Hepatic stellate cell (primary cell): ENCODE data around the gene DMRT1.
"Not testable (repeated sequence)": the region's sequence is repeated elsewhere in the genome, so short reads cannot be mapped to it uniquely, and the experiment has no call there.

Experiments used
- DNase-seq: peaks from one replicate; pipeline ENCODE4 v3.0.0; 2011; ENCODE audit warnings: low spot score

The DMRT1 gene

GRCh38 chr9:860706-861105, 19.2 kb downstream of the DMRT1 start:
- DNase-seq: no peak

DNA sequence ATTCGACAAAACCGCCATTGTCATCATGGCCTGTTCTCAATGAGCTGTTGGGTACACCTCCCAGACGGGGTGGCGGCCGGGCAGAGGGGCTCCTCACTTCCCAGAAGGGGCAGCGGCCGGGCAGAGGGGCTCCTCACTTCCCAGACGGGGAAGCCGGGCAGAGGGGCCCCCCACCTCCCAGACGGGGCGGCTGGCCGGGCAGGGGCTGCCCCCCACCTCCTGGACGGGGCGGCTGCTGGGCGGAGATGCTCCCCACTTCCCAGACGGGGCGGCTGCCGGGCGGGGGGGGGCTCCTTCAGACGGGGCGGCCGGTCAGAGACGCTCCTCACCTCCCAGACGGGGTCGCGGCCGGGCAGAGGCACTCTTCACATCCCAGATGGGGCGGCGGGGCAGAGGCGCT, 20.0 kb downstream of the DMRT1 start:
- DNase-seq: not testable (repeated sequence)

DNA sequence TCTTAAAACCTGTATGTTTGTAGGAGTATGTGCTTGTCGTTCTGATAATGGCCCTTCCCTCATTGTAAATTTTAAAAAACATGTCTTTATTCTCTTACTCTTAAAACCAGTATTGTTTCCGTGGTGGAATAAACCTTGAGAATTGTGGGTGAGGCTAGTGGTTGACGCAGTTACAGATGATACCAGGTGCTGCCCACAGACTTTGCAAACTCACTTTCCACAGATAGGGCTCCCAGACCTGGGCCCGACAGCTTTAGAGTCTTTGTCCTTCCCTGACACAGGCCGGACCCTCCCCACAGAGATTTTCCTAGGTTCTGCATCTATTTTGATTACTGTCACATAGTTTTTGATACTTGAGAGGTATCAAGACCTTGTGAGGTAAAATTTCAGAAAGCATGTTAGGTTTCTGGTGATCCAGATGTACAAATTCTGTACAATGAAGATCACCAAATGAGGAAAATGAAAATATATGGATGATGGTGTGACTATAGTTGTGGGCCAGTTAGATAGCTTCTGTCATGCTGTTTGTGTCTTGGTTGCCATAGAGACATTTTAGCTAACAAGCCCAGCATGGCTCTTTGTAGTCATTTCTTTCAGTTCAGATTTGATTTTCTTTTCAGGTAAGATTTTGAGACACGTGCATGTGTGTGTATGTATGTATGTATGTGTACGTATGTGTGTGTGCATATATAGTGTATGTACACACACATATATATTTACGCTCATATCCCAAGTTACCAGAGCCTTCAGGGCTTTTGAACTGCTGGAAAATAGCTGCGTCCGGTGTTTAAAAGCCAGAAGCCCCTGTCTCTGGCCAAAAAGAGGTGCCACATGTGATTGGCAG, 33.8 kb downstream of the DMRT1 start:
- DNase-seq: no peak

DNA sequence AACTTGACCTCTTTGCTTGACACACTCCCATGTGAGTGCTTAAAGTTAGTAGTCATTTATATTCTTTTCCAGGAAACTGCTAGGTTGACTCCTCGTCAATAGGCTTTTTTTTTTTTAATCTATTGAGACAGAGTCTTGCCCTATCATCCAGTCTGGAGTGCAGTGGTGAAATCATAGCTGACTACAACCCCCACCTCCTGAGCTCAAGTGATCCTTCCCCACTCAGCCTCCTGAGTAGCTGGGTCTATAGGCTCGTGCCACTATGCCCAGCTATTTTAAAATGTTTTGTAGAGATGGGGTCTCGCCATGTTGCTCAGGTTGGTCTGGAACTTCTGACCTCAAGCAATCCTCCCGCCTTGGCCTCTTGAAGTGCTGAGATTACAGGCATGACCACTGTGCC, 34.9 kb downstream of the DMRT1 start:
- no peak for DNase-seq

DNA sequence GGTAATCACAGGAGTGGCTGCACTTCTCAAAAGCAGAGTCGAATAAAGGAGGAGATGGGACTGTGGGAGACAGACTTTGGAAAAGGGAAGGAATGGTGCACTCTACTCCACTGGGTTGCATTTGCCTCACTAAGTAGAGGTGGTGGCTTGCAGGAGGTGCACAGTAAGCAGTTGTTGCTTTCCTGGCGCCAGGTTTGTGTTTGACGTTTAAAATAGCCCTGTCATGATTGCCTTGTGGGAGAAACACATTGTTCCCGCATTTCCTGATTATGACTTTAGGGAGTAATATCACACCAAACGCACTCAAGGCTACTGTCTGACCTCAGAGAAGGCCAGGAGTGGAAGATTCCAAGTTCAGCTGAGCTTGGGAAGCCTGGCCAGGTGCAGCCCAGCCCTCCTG, 36.7 kb downstream of the DMRT1 start:
- no peak for DNase-seq

DNA sequence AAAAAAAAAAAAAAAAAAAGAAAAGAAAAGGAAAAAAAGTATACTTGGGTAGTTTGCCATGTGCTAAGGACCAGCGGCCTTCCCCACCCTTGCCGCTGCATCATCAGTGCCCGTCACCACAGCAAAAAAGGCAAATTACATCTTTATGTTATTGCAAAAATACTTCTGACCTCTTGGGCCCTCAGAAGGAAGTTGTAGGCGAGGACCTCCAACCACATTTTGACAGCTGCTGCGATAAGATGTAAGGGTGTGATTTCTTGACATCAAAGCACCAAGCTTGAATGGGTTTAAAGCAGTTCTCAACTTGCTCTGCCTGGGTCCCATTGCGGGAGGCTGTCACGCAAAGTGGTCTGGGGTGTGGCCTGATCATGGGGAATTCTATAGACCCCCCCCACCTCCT, 39.2 kb downstream of the DMRT1 start:
- DNase-seq: no peak

- DNase-seq: no peak
These were observed 41.0 kb downstream of the DMRT1 start for GRCh38 chr9:882416-882924.

GRCh38 chr9:883011-883410, 41.5 kb downstream of the DMRT1 start:
- DNase-seq: no peak

DNA sequence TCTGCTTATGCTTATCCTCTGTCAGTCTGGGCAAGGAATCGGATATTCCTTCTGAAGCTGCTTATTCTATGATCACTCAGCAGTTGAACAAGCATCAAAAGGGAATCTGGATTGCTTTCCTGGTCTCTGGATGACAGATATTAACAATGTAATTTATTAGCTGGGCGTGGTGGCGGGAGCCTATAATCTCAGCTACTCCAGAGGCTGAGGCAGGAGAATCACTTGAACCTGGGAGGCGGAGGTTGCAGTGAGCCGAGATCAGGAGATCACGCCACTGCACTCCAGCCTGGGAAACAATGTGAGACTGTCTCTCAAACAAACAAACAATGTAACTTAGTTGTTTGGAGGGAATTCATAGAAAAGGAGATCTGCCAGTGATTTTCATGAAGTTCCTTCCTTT, 45.4 kb downstream of the DMRT1 start:
- DNase-seq: no peak

DNA sequence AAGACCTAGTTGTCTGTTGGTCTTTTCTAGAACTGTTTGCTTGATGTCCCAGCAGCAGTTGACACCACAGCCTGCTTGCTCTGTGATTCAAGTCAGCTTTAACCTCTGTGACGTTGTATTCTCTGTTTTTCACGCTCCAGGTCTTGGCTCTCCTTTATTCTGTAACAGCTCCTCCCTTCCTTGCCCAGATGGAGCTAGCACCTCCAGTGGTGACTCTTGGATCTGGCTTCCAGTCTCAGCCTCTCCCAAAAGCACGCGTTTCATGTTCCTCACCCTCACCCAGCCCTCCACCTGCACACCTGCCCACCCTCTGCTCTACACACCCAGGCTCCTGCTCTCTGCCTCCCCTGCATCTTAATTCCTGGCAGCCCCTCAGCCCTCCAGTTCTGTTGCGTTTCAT, 50.6 kb downstream of the DMRT1 start:
- DNase-seq: no peak

GRCh38 chr9:893115-893514, 51.6 kb downstream of the DMRT1 start:
- DNase-seq: no peak

- DNase-seq: peak; percentile 35
These were observed 52.4 kb downstream of the DMRT1 start for GRCh38 chr9:893843-894420.

DNA sequence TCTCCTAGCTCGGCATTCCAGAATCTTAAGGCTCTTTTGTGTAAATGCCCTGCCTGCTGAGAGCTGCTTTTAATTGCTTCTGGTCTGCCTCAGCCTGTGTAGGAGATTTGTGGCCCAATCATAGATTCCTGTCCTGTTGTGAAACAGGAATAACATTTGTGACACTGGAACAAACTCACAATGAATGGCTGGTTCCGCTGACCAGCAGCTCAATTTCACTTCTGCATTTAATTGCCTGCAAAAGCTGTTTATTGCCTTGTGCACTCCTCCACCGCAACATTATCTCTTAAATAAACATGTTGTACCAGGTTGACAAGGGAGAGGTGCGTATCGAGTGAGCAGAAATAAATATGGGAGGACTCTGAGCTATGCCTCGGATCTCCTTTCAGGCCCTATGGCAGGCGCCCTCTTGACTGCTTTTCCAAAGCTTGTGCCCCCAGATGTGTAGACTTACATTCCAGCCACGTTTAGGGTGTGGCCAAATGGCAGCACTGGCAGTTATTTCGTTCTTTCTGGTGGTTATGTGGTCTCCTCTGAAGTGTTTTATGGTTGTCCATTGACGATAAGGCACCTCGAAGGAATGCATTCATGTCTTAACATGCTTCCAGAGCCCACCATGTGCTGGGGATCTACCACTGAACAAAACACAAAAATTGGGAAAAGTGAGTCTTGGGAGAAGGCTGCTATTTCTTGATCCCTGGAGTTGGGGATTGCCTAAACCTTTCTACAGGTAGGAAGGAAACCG, 58.1 kb downstream of the DMRT1 start:
- no peak for DNase-seq

DNA sequence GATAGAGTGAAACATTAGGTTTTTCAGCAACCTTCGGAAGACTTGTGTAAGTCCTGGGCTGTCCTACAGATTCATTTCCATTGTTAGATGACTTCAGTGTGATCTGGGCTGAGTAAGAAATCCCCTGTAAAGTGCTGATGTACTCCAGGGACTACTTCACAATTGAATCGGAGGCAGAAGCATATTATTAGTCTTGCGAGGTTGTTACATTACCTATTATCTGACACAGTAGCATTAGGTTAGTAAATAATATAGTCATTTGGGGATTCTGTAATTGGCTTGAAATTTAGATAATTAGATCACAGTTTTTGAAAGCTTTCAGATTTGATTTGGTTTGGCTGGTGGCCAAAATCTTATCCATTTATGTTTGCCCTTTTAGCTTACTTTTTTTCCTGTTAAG, 62.4 kb downstream of the DMRT1 start:
- no peak for DNase-seq

- no peak for DNase-seq
These were observed 64.4 kb downstream of the DMRT1 start for GRCh38 chr9:905906-906305.

DNA sequence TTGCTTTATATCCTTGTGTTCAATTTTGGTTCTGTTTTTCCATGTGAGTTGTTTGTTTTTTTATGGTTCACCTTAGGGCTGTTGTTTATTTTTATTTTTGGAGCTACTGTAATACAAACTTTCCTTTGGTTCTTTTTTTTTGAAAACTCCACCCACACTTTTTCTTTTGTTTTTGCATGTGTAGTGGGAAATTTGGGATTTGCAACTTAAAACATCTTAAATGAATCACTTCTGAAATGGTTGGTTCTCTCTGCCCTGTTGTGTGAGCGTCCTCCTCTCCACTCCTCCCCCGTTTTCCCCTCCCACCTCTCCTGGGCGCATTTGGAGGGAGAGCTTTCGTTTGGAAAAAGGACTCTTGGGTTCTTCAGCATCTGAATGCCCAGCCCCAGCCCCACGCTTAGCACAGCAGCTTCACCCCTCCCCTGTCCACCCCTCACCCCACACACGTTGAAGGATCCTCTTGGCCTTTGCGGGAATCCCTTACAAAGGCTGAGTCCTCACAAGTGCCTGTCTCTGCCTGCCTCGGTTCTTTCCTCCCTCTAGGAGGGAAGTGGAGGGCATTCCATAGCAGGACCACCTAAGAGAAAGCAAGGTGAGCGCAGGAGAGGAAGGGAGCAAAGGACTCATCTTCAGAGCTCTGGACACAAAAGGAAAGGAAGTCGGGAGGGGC, 67.2 kb downstream of the DMRT1 start:
- DNase-seq: no peak

DNA sequence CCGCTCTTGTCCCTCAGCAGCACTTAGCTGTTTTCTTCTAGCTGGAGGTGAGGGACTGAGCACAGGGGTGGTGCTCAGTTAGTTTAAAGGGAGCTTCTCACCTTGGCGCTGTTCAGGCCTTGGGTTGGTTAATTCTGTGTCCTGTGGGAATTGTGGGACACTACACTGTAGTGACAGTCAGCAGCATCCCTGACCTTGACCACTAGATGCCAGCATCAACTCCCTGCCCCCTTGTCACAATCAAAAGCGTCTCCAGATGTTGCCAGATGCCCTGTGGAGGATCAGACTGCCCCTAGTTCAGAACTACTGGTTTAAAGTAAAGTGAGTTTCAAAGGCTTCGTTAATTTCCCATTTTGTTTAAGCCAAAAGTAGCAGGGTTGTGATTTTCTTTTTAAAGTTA, 69.5 kb downstream of the DMRT1 start:
- no peak for DNase-seq

DNA sequence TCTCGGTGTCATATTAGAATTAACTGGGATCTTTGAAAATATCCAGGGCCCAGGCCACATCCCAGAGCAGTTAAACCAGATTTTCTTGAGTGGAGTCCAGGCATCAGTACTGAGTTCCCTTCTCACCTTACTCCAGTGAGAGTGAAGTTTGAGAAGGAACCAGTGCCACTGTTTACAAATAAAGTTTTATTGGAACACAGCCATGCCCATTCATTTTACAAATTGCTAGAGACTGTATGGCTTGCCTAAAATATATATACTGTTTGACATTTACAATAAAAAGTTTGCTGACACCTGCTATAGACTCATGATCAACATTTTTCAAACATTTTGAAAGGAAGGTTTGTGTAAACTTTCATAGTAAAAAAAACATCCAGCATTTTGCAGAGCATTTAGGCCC, 71.3 kb downstream of the DMRT1 start:
- DNase-seq: no peak

- not testable (repeated sequence) for DNase-seq
These were observed 72.0 kb downstream of the DMRT1 start for GRCh38 chr9:913526-913925.

GRCh38 chr9:917730-918129, 76.2 kb downstream of the DMRT1 start:
- no peak for DNase-seq

GRCh38 chr9:920927-921326, 79.4 kb downstream of the DMRT1 start:
- DNase-seq: no peak

DNA sequence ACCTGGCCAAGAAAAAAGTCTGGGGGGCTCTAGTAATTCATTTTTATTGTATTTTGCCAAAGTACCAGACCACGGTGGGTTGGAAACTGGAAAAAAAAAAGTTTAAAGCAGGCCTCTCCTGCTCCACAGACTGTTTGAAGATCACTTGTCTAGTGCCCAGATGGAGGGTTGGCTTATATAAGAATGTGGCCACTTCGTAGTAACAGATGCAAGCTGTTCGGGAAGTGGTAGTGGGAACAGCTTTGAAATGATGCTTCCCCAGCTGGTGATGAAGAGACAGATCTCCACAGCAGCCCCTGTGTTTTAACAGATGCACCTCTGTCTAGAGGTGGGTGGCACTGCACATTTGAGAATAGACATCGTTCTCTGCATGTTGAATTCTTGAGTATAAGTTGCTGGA, 80.7 kb downstream of the DMRT1 start:
- DNase-seq: no peak
